NB4 (cell line): ENCODE results near the gene MBLAC2.

Experiments used
- MYC ChIP-seq: IDR thresholded peaks from 2 replicates; pipeline ENCODE4 v1.6.1; 2011; ENCODE audit warnings: low read depth, low read length
- POLR2A ChIP-seq: IDR thresholded peaks from 2 replicates; pipeline ENCODE4 v1.6.1; 2011; ENCODE audit warnings: mild to moderate bottlenecking; ENCODE audit not compliant: insufficient read length; ENCODE audit errors: extremely low read depth
- TF ChIP-seq, protein P1 (sequence below): IDR thresholded peaks from one replicate; pipeline ENCODE4 v1.5.1; 2012; ENCODE audit warnings: low read depth, low read length

DNA sequence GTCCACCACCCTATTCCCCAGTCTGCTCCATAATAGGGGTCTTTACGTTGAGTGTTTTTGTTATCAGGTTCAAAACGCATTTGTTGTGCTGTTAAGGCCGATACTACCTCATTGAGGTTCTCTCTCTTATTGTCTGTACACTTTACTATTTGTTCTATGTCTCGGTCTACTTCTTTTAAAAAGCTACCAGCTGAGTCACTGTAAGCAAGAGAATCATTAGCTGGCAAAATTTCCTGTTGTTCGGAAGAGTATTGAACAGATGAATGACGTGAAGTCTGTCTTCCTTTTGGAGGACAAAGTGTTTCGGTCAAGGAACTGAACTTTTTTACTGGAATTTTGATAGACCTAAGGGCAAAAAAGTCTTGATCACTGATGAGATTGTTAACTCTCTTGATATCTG is 44.5 kb upstream of the MBLAC2 start:
- TF ChIP-seq MYC = no peak
- TF ChIP-seq, protein P1, sequence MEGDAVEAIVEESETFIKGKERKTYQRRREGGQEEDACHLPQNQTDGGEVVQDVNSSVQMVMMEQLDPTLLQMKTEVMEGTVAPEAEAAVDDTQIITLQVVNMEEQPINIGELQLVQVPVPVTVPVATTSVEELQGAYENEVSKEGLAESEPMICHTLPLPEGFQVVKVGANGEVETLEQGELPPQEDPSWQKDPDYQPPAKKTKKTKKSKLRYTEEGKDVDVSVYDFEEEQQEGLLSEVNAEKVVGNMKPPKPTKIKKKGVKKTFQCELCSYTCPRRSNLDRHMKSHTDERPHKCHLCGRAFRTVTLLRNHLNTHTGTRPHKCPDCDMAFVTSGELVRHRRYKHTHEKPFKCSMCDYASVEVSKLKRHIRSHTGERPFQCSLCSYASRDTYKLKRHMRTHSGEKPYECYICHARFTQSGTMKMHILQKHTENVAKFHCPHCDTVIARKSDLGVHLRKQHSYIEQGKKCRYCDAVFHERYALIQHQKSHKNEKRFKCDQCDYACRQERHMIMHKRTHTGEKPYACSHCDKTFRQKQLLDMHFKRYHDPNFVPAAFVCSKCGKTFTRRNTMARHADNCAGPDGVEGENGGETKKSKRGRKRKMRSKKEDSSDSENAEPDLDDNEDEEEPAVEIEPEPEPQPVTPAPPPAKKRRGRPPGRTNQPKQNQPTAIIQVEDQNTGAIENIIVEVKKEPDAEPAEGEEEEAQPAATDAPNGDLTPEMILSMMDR = no peak
- TF ChIP-seq POLR2A = no peak
